ENCODE data around the gene SLC38A10.

- TF ChIP-seq, protein P1, sequence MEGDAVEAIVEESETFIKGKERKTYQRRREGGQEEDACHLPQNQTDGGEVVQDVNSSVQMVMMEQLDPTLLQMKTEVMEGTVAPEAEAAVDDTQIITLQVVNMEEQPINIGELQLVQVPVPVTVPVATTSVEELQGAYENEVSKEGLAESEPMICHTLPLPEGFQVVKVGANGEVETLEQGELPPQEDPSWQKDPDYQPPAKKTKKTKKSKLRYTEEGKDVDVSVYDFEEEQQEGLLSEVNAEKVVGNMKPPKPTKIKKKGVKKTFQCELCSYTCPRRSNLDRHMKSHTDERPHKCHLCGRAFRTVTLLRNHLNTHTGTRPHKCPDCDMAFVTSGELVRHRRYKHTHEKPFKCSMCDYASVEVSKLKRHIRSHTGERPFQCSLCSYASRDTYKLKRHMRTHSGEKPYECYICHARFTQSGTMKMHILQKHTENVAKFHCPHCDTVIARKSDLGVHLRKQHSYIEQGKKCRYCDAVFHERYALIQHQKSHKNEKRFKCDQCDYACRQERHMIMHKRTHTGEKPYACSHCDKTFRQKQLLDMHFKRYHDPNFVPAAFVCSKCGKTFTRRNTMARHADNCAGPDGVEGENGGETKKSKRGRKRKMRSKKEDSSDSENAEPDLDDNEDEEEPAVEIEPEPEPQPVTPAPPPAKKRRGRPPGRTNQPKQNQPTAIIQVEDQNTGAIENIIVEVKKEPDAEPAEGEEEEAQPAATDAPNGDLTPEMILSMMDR (IDR thresholded peaks at IDR 0.05; ENCODE audit: low read depth, low read length, poor library complexity, severe bottlenecking), result no peak
- no peak for TF ChIP-seq EZH2phosphoT487 (IDR thresholded peaks at IDR 0.05; ENCODE audit: borderline replicate concordance, low read length)
Measured at GRCh38 chr17:81212365-81212764, 82.7 kb downstream of the SLC38A10 start.
